Neuronal stem cell (in vitro differentiated cells): ENCODE results near the gene PRR7.

Experiments used
- DNase-seq: peaks from one replicate; pipeline ENCODE4 v3.0.0-alpha.2; 2013; ENCODE audit warnings: low spot score
- H2AFZ ChIP-seq: one replicate; pipeline ENCODE4 v1.6.1; 2013; ENCODE audit warnings: mild to moderate bottlenecking, low read length, inconsistent platforms
- H2AK5ac ChIP-seq: 2 replicates; pipeline ENCODE4 v1.6.1; 2013; ENCODE audit warnings: low read depth, mild to moderate bottlenecking, inconsistent platforms, low read length, moderate library complexity, mixed read lengths
- H2BK120ac ChIP-seq: 2 replicates; pipeline ENCODE4 v1.6.1; 2013; ENCODE audit warnings: low read depth, mild to moderate bottlenecking, inconsistent platforms, low read length, moderate library complexity, mixed read lengths
- H2BK12ac ChIP-seq: one replicate; pipeline ENCODE4 v1.6.1; 2013; ENCODE audit warnings: low read length, inconsistent platforms
- H2BK15ac ChIP-seq: 2 replicates; pipeline ENCODE4 v1.6.1; 2013; ENCODE audit warnings: mild to moderate bottlenecking, low read length, inconsistent platforms, mixed read lengths
- H2BK5ac ChIP-seq: one replicate; pipeline ENCODE4 v1.6.1; 2013; ENCODE audit warnings: inconsistent platforms, mild to moderate bottlenecking, low read length, moderate library complexity
- H3K14ac ChIP-seq: one replicate; pipeline ENCODE4 v1.6.1; 2013; ENCODE audit warnings: low read length, inconsistent platforms
- H3K18ac ChIP-seq: 2 replicates; pipeline ENCODE4 v1.6.1; 2013; ENCODE audit warnings: low read length, inconsistent platforms
- H3K23ac ChIP-seq: 2 replicates; pipeline ENCODE4 v1.6.1; 2013; ENCODE audit warnings: low read depth, mild to moderate bottlenecking, mixed read lengths, low read length, inconsistent platforms; ENCODE audit not compliant: poor library complexity
- H3K27ac ChIP-seq: replicated peaks from 3 replicates; pipeline ENCODE4 v1.5.1; 2013; ENCODE audit warnings: low read length, inconsistent platforms
- H3K27me3 ChIP-seq, 3 experiments: 2 replicates each; pipeline ENCODE4 v1.6.1; 2013; ENCODE audit warnings: low read length in 3 of 3, mild to moderate bottlenecking in 2 of 3, inconsistent platforms in 1 of 3, low read depth in 1 of 3, mixed read lengths in 1 of 3, moderate library complexity in 1 of 3; ENCODE audit not compliant: control insufficient read depth in 3 of 3, insufficient read depth in 3 of 3
- H3K36me3 ChIP-seq, 2 donors: replicated peaks in 1 of 2; 2 replicates each; pipeline ENCODE4 v1.6.1; 2013; ENCODE audit warnings: low read length in 2 of 2; ENCODE audit not compliant: control insufficient read depth in 2 of 2, insufficient read depth in 2 of 2
- H3K4ac ChIP-seq: 2 replicates; pipeline ENCODE4 v1.6.1; 2013; ENCODE audit warnings: inconsistent platforms, mild to moderate bottlenecking, low read length, moderate library complexity
- H3K4me1 ChIP-seq, 2 donors: 1 replicate in 1 of 2; 2 replicates in 1 of 2; pipeline ENCODE4 v1.6.1; 2013; ENCODE audit warnings: low read length in 2 of 2, low read depth in 1 of 2; ENCODE audit not compliant: control insufficient read depth in 2 of 2, insufficient read depth in 1 of 2
- H3K4me2 ChIP-seq: one replicate; pipeline ENCODE4 v1.6.1; 2013; ENCODE audit warnings: mild to moderate bottlenecking, low read length, inconsistent platforms; ENCODE audit not compliant: insufficient read depth, poor library complexity, severe bottlenecking
- H3K4me3 ChIP-seq, 2 donors: 2 replicates each; pipeline ENCODE4 v1.5.1; 2013; ENCODE audit warnings: low read length in 2 of 2, mild to moderate bottlenecking in 2 of 2, inconsistent platforms in 1 of 2, moderate library complexity in 1 of 2
- H3K79me1 ChIP-seq: one replicate; pipeline ENCODE4 v1.6.1; 2013; ENCODE audit warnings: low read depth, mild to moderate bottlenecking, inconsistent platforms, low read length, moderate library complexity
- H3K9ac ChIP-seq: one replicate; pipeline ENCODE4 v1.6.1; 2013; ENCODE audit warnings: mild to moderate bottlenecking, low read depth, low read length, inconsistent platforms; ENCODE audit not compliant: poor library complexity
- H3K9me3 ChIP-seq, 2 donors: replicated peaks in 1 of 2; 2 replicates each; pipeline versions ENCODE3 to v1.6.1; 2013; ENCODE audit warnings: low read length in 2 of 2, mild to moderate bottlenecking in 2 of 2, inconsistent platforms in 1 of 2, low read depth in 1 of 2, mixed read lengths in 1 of 2, moderate library complexity in 1 of 2; ENCODE audit not compliant: control insufficient read depth in 2 of 2, insufficient read depth in 1 of 2
- H4K8ac ChIP-seq: one replicate; pipeline ENCODE4 v1.6.1; 2013; ENCODE audit warnings: low read depth, mild to moderate bottlenecking, inconsistent platforms, low read length, moderate library complexity
- H4K91ac ChIP-seq: one replicate; pipeline ENCODE4 v1.6.1; 2013; ENCODE audit warnings: low read length, low read depth, mild to moderate bottlenecking, inconsistent platforms; ENCODE audit not compliant: poor library complexity
- whole genome bisulfite sequencing, 2 donors: extraction: QIAGEN DNeasy Blood & Tissue Kit; methylation state at CpG; one replicate each; pipeline ENCODE4 v1.1.7; 2013; ENCODE audit warnings: missing lambda C conversion rate in 2 of 2, mixed read lengths in 1 of 2; ENCODE audit not compliant: insufficient read length in 2 of 2, insufficient replicate concordance in 1 of 2; ENCODE audit errors: extremely low coverage in 2 of 2; 5-methylcytosine and 5-hydroxymethylcytosine counted together

PRR7 gene

DNA sequence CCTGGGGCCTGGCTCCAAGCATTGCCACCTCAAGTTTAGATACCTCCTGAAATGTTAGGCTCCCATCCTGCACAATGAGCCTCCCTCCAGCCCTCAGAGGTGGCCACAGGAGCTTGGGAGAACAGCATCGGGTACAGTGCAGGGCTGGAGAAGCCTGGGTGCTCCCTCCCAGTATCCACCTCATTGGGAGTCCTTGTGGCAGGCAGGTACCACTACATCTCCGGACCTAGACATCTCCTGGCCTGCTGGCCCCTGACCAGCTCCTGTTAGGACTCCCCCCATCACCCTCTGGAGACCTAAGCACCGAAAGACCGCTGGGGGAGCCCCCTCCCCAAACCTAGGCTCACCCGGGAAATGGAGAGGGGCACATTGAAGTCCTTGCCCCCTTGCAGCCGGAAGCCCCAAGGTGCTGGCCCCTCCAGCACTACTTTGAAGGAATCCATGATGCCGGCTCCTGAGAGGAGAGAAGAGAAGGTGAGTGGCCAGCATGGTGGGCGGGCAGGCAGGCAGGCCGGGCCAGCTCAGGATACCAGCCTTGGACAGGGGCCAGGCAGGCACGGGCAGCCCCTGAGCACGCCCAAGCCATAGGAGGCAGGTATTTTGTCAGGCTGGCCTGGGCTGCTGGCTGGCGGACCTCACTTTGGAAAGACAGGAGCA is 49.6 kb downstream of the PRR7 start:
- H3K14ac ChIP-seq: peak overlapping the region; percentile 65
- no peak for DNase-seq
- peaks cover 32 to 39% of the 10 kb centered on the region in 2 donors for H3K4me1 ChIP-seq
- peak overlapping the region; percentile 36 for H2BK12ac ChIP-seq
- peak overlapping the region; percentile 97 for H3K18ac ChIP-seq
- peaks cover 9% of the 10 kb centered on the region for H3K79me1 ChIP-seq
- peak overlapping the region; percentile 68 for H4K8ac ChIP-seq
- H3K27ac ChIP-seq: peak overlapping the region; percentile 95
- peak overlapping the region; percentile 3 for H2BK120ac ChIP-seq
- H3K9ac ChIP-seq: peak overlapping the region; percentile 96
- H2BK5ac ChIP-seq: peak overlapping the region; percentile 99
- peak overlapping the region; percentile 86 for H3K23ac ChIP-seq
- H3K4me2 ChIP-seq: peak overlapping the region; percentile 89
- H3K4me3 ChIP-seq: peak overlapping the region; percentile 75 to 89
- peak overlapping the region; percentile 31 for H2AFZ ChIP-seq
- H3K36me3 ChIP-seq: peaks cover 20 to 47% of the 10 kb centered on the region in 2 donors
- peak overlapping the region; percentile 19 for H3K4ac ChIP-seq
- WGBS, 2 donors: no CpG with 5 or more reads among the region's 12 CpGs
- H2AK5ac ChIP-seq: peak overlapping the region; percentile 98
- peak overlapping the region; percentile 98 for H2BK15ac ChIP-seq
- no peaks in the 10 kb centered on the region for H3K9me3 ChIP-seq
- H4K91ac ChIP-seq: peak overlapping the region; percentile 87
- H3K27me3 ChIP-seq: peaks cover 0 to 14% (median 0%) of the 10 kb centered on the region in 3 experiments

- H4K8ac ChIP-seq: peak overlapping the region; percentile 68
- peaks cover 19 to 43% of the 10 kb centered on the region in 2 donors for H3K36me3 ChIP-seq
- H2BK5ac ChIP-seq: peak overlapping the region; percentile 99
- peak overlapping the region; percentile 95 for H3K27ac ChIP-seq
- peak overlapping the region; percentile 98 for H2AK5ac ChIP-seq
- H3K9ac ChIP-seq: peak overlapping the region; percentile 96
- peak overlapping the region; percentile 88 to 89 for H3K4me3 ChIP-seq
- H3K4ac ChIP-seq: peak overlapping the region; percentile 19
- no CpG with 5 or more reads among the region's 29 CpGs for WGBS, 2 donors
- peak overlapping the region; percentile 87 for H4K91ac ChIP-seq
- peak overlapping the region; percentile 36 for H2BK12ac ChIP-seq
- DNase-seq: peak; percentile 89
- H3K4me1 ChIP-seq: peaks cover 36 to 39% of the 10 kb centered on the region in 2 donors
- peak overlapping the region; percentile 65 for H3K14ac ChIP-seq
- peaks cover 8% of the 10 kb centered on the region for H3K79me1 ChIP-seq
- H2AFZ ChIP-seq: peak overlapping the region; percentile 74
- H3K9me3 ChIP-seq: no peaks in the 10 kb centered on the region
- H3K27me3 ChIP-seq: peaks cover 0 to 14% (median 0%) of the 10 kb centered on the region in 3 experiments
- H3K18ac ChIP-seq: peak overlapping the region; percentile 97
- H2BK120ac ChIP-seq: peak overlapping the region; percentile 33
- peak overlapping the region; percentile 98 for H2BK15ac ChIP-seq
- peak overlapping the region; percentile 89 for H3K4me2 ChIP-seq
- peak overlapping the region; percentile 90 for H3K23ac ChIP-seq
These were observed 50.2 kb downstream of the PRR7 start for GRCh38 chr5:177496727-177497291.

GRCh38 chr5:177497292-177498012 is 50.8 kb downstream of the PRR7 start, which contains the start of gene PDLIM7:
PDLIM7 (minus strand) TSS chr5:177497604; CDS start chr5:177496512, 1,092 bp downstream.
- Histone ChIP-seq H3K27me3 (peaks cover 0 to 14% (median 0%) of the 10 kb centered on the region in 3 experiments), H3K4me1 (peaks cover 41% of the 10 kb centered on the region in 2 donors), H4K91ac (peak within 1 kb of the TSS; percentile 87), H3K4me3 (peak within 1 kb of the TSS; percentile 88 to 89), H2BK5ac (peak within 1 kb of the TSS; percentile 99), H3K23ac (peak within 1 kb of the TSS; percentile 90), H4K8ac (peak within 1 kb of the TSS; percentile 68), H3K4me2 (peak within 1 kb of the TSS; percentile 89), H3K14ac (peak within 1 kb of the TSS; percentile 87), H2AFZ (peak within 1 kb of the TSS; percentile 74), H2BK12ac (peak within 1 kb of the TSS; percentile 50), H2BK15ac (peak within 1 kb of the TSS; percentile 98), H3K36me3 (peaks cover 13 to 38% of the 10 kb centered on the region in 2 donors), H2BK120ac (peak within 1 kb of the TSS; percentile 37), H3K9me3 (no peaks in the 10 kb centered on the region), H3K27ac (peak within 1 kb of the TSS; percentile 95), H2AK5ac (peak within 1 kb of the TSS; percentile 98), H3K18ac (peak within 1 kb of the TSS; percentile 97), H3K79me1 (peaks cover 6% of the 10 kb centered on the region), H3K4ac (peak within 1 kb of the TSS; percentile 19), H3K9ac (peak within 1 kb of the TSS; percentile 96)
- peak; percentile 99 for DNase-seq
- no CpG with 5 or more reads among the region's 73 CpGs for WGBS, 2 donors
